BLaER1 treated with 17β-estradiol and CSF1 and Interleukin-3, amounts not matched to agents 10 nM and 100 nM (cell line): ENCODE results near the gene CBR1.

Source experiments
- H3K27ac ChIP-seq, 11 experiments: shearing (Covaris generic); formaldehyde crosslinking; 2 replicates each; pipeline ENCODE4 v1.8.1; 2022
- H3K27me3 ChIP-seq, 11 experiments: shearing (Covaris generic); formaldehyde crosslinking; 2 replicates each; pipeline ENCODE4 v1.8.1; 2022
- H3K36me3 ChIP-seq, 11 experiments: shearing (Covaris generic); formaldehyde crosslinking; 2 replicates each; pipeline ENCODE4 v1.8.1; 2022
- H3K4me1 ChIP-seq, 10 experiments: shearing (Covaris generic); formaldehyde crosslinking; 2 replicates each; pipeline ENCODE4 v1.8.1; 2022
- H3K4me2 ChIP-seq, 11 experiments: shearing (Covaris generic); formaldehyde crosslinking; 2 replicates each; pipeline ENCODE4 v1.8.1; 2022
- H3K4me3 ChIP-seq, 10 experiments: shearing (Covaris generic); formaldehyde crosslinking; 2 replicates each; pipeline ENCODE4 v1.8.1; 2022
- H3K9ac ChIP-seq, 11 experiments: shearing (Covaris generic); formaldehyde crosslinking; 2 replicates each; pipeline ENCODE4 v1.8.1; 2022
- H3K9me3 ChIP-seq, 11 experiments: shearing (Covaris generic); formaldehyde crosslinking; replicated peaks in 1 of 11; 2 replicates each; pipeline ENCODE4 v1.8.1; 2022
- H4K20me1 ChIP-seq, 11 experiments: shearing (Covaris generic); formaldehyde crosslinking; 2 replicates each; pipeline ENCODE4 v1.8.1; 2022
- Cebpa-rat ChIP-seq, 11 experiments: shearing (Covaris generic); IDR thresholded peaks; 2 replicates each; pipeline ENCODE4 v1.8.1; 2022

The CBR1 gene

GRCh38 chr21:36079671-36080070 lies 9.8 kb downstream of the CBR1 start:
- H3K9me3 ChIP-seq = peaks cover 0 to 4% (median 0%) of the 10 kb centered on the region in 11 experiments; a peak in 1 of 22 replicates
- peaks cover 10 to 40% (median 21%) of the 10 kb centered on the region in 10 experiments; a peak in 19 of 20 replicates for H3K4me1 ChIP-seq
- H4K20me1 ChIP-seq = no peaks in the 10 kb centered on the region

GRCh38 chr21:36080386-36080785 lies 10.6 kb downstream of the CBR1 start:
- Histone ChIP-seq H4K20me1 (no peaks in the 10 kb centered on the region), H3K4me2 (no peak overlapping the region), H3K9me3 (peaks cover 0 to 4% (median 0%) of the 10 kb centered on the region in 11 experiments; a peak in 1 of 22 replicates), H3K27me3 (no peaks in the 10 kb centered on the region), H3K4me3 (no peak overlapping the region), H3K27ac (no peak overlapping the region), H3K9ac (no peak overlapping the region), H3K36me3 (no peaks in the 10 kb centered on the region), H3K4me1 (peaks cover 10 to 40% (median 21%) of the 10 kb centered on the region in 10 experiments; a peak in 19 of 20 replicates)
- no peak for TF ChIP-seq Cebpa-rat (IDR thresholded peaks at IDR 0.05)

More at GRCh38 chr21:36079671-36080070, 9.8 kb downstream of the CBR1 start:
- no peaks in the 10 kb centered on the region for H3K27me3 ChIP-seq
- TF ChIP-seq Cebpa-rat (IDR thresholded peaks at IDR 0.05) = no peak
- peak overlapping the region in 8 of 11 experiments; percentile 34 to 67 (median 56); a peak in 12 of 22 replicates for H3K27ac ChIP-seq
- H3K4me2 ChIP-seq = peak overlapping the region in 10 of 11 experiments; percentile 50 to 74 (median 56); a peak in 17 of 22 replicates
- H3K4me3 ChIP-seq = no peak overlapping the region
- H3K9ac ChIP-seq = peak overlapping the region in 1 of 11 experiments; percentile 44; a peak in 1 of 22 replicates
- no peaks in the 10 kb centered on the region for H3K36me3 ChIP-seq

GRCh38 chr21:36082237-36082664 lies 12.4 kb downstream of the CBR1 start:
- Histone ChIP-seq H3K36me3 (no peaks in the 10 kb centered on the region), H3K9me3 (peaks cover 0 to 4% (median 0%) of the 10 kb centered on the region in 11 experiments; a peak in 1 of 22 replicates), H3K9ac (no peak overlapping the region), H3K4me3 (no peak overlapping the region), H3K27me3 (no peaks in the 10 kb centered on the region), H3K4me2 (no peak overlapping the region), H3K4me1 (peaks cover 10 to 29% (median 18%) of the 10 kb centered on the region in 10 experiments; a peak in 19 of 20 replicates), H3K27ac (no peak overlapping the region), H4K20me1 (no peaks in the 10 kb centered on the region)
- TF ChIP-seq Cebpa-rat (IDR thresholded peaks at IDR 0.05) = no peak

GRCh38 chr21:36087362-36088138 lies 17.7 kb downstream of the CBR1 start:
- Histone ChIP-seq H3K4me3 (no peak overlapping the region), H3K36me3 (no peaks in the 10 kb centered on the region), H4K20me1 (no peaks in the 10 kb centered on the region), H3K27me3 (no peaks in the 10 kb centered on the region), H3K4me1 (no peaks in the 10 kb centered on the region), H3K27ac (no peak overlapping the region), H3K9me3 (peaks cover 2 to 12% (median 6%) of the 10 kb centered on the region in 11 experiments), H3K9ac (no peak overlapping the region), H3K4me2 (no peak overlapping the region)
- TF ChIP-seq Cebpa-rat (IDR thresholded peaks at IDR 0.05) = no peak

- Histone ChIP-seq H3K9ac (no peak overlapping the region), H3K4me2 (no peak overlapping the region), H4K20me1 (no peaks in the 10 kb centered on the region), H3K9me3 (peaks cover 26 to 36% (median 30%) of the 10 kb centered on the region in 11 experiments), H3K4me3 (no peak overlapping the region), H3K4me1 (no peaks in the 10 kb centered on the region), H3K36me3 (peaks cover 0 to 10% (median 0%) of the 10 kb centered on the region in 11 experiments; a peak in 2 of 22 replicates), H3K27ac (no peak overlapping the region), H3K27me3 (no peaks in the 10 kb centered on the region)
- TF ChIP-seq Cebpa-rat (IDR thresholded peaks at IDR 0.05) = no peak
These were observed 20.1 kb downstream of the CBR1 start for GRCh38 chr21:36089946-36090345.

GRCh38 chr21:36092681-36093080 lies 22.9 kb downstream of the CBR1 start:
- no peak overlapping the region for H3K9ac ChIP-seq
- H3K27me3 ChIP-seq = no peaks in the 10 kb centered on the region
- no peak overlapping the region for H3K27ac ChIP-seq
- no peak for TF ChIP-seq Cebpa-rat (IDR thresholded peaks at IDR 0.05)
- H3K4me1 ChIP-seq = peaks cover 5 to 11% (median 6%) of the 10 kb centered on the region in 10 experiments
- no peak overlapping the region for H3K4me2 ChIP-seq
- H3K36me3 ChIP-seq = peaks cover 0 to 10% (median 0%) of the 10 kb centered on the region in 11 experiments; a peak in 2 of 22 replicates
- H3K4me3 ChIP-seq = no peak overlapping the region
- no peaks in the 10 kb centered on the region for H4K20me1 ChIP-seq
- peaks cover 36 to 55% (median 44%) of the 10 kb centered on the region in 11 experiments for H3K9me3 ChIP-seq

GRCh38 chr21:36093512-36093911 lies 23.7 kb downstream of the CBR1 start:
- peak overlapping the region in 1 of 10 experiments; percentile 5; a peak in 1 of 20 replicates for H3K4me3 ChIP-seq
- no peaks in the 10 kb centered on the region for H3K27me3 ChIP-seq
- peaks cover 12 to 19% (median 14%) of the 10 kb centered on the region in 10 experiments for H3K4me1 ChIP-seq
- H3K27ac ChIP-seq = no peak overlapping the region
- H3K9ac ChIP-seq = no peak overlapping the region
- H3K36me3 ChIP-seq = peaks cover 0 to 10% (median 0%) of the 10 kb centered on the region in 11 experiments; a peak in 2 of 22 replicates
- H3K4me2 ChIP-seq = no peak overlapping the region
- H3K9me3 ChIP-seq = peaks cover 36 to 55% (median 44%) of the 10 kb centered on the region in 11 experiments
- no peak for TF ChIP-seq Cebpa-rat (IDR thresholded peaks at IDR 0.05)
- no peaks in the 10 kb centered on the region for H4K20me1 ChIP-seq

- Histone ChIP-seq H3K36me3 (peaks cover 0 to 10% (median 0%) of the 10 kb centered on the region in 11 experiments; a peak in 2 of 22 replicates), H3K9me3 (peaks cover 36 to 54% (median 43%) of the 10 kb centered on the region in 11 experiments), H3K27me3 (no peaks in the 10 kb centered on the region), H4K20me1 (no peaks in the 10 kb centered on the region), H3K9ac (no peak overlapping the region), H3K27ac (no peak overlapping the region), H3K4me2 (peak overlapping the region in 2 of 11 experiments; percentile 54 to 55; a peak in 2 of 22 replicates), H3K4me1 (peaks cover 12 to 22% (median 16%) of the 10 kb centered on the region in 10 experiments), H3K4me3 (no peak overlapping the region)
- TF ChIP-seq Cebpa-rat (IDR thresholded peaks at IDR 0.05) = no peak
These were observed 26.8 kb downstream of the CBR1 start for GRCh38 chr21:36096398-36097290.
